Activated T-cell treated with anti-CD3 and anti-CD28 coated beads for 4 hours (primary cell): ENCODE data around the gene ZSWIM1.
"Not testable (repeated sequence)": the region's sequence is repeated elsewhere in the genome, so short reads cannot be mapped to it uniquely, and the experiment has no call there.

Experiments used
- DNase-seq: peaks from one replicate; pipeline ENCODE4 v3.0.0-alpha.2; 2020

Gene ZSWIM1

DNA sequence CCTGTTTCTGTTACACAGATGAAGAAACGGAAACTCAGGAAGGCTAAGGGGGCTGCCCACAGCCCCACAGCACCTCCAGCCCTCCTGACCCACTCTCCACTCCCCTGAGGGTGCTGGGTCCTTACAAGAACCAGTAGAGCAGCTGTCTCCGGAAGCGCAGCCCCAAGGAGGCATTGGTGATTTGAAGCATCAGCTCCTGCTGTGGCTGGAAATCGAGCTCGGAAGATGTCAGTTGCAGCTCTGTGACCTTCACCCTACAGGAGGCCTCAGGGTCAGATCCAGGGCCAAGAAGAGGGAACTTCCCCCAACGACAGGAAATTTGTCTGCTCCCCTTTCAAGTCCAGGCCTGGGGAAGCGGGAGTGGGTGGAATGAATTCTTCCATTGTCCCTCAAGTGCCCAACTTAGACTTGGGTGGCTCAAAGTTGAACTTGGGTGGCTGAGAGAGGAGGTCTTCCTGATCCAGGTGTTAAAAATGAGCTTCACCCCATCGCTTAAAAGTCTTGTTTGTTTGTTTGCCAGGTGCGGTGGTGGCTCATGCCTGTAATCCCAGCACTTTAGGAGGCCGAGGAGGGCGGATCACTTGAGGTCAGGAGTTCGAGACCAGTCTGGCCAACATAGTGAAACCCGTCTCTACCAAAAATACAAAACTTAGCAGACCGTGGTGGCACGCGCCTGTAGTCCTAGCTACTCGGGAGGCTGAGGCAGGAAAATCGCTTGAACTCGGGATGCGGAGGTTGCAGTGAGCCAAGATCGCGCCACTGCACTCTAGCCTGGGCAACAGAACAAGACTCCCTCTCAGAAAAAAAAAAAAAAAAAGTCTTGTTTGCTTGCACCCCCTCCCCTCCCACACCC, 29.0 kb downstream of the ZSWIM1 start:
- DNase-seq, result no peak

DNA sequence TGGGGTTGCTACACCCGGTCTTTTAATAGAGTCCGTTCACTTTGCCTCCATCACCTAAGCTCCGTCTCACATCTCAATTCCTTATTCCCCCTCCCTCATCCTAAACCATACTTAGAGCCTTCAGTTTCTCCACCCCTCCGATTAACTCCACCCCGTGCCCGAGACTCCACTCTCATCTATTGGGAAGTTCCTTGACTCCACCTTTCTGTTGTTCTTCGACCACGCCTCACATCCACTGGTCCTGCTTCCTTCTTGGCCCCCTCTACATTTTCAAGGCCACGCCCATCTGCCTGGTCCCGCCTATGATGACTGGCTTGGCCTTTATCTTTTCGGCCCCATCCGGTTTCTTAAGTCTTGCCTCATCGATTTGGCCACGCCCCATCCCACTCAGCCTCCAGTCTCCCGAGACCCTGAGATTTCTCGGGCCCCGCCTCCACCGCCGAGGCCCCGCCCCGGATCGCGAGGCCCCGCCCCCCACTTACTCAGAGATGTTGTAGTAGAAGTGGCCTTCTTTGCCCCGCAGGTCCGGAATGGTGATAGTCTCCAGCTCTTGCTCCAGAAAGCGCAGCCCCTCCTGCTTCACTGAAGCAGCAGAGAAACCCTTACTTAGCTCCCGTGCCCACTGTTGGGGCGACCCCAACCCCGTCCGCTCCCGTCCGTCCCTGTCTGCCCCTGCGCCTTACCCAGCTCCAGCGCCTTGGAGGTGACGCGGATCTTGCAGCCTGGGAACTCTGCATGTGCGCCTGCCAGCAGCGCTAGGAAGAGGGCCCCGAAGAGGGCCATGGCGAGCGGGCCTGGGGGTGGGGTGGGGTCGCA, 29.9 kb downstream of the ZSWIM1 start:
- peak; percentile 92 for DNase-seq

DNA sequence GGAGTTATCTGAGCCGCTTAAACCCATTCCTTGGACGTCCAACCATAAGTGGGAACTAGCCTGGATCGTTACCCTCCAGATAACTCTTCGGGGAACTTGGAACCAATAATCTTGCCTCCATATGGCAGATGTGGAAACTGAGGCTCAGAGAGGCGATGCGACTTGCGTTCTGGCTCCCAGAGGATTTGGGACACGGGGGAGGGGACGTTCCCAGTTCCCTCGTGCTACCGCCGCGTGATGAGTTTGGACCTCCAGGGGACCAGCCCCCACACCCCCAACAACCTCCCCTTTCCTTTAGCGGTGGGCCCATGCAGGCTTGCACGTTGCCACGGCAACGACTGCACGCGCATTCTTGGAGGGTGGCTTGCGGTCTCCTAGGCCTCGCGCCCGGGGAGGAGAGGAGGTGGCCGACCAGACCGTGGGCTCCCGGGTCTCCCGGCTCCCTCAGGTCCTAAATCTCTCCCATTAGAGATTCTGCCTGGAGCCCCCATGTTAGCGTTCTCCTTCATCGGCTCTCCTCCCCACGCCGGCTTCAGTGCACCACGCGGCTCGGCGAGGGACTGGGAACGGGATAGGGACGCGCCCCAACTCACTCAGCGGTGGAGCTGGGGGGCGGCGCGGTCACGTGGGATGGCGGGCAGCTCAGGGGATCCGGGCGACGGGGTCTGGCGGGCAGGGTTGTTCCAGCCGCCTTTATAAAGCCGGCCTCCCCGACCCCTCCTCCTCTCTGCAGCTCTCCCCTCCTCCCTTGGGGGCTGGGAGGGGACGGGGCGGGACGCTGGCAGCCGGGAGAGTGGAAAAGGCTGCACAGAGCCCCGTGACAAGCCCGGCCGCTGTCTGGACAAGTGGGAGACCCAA, 30.7 kb downstream of the ZSWIM1 start, which contains the start of gene PLTP:
PLTP (minus strand) TSS at position 670 of the 858 bp plus-strand sequence. CDS start 703 bp downstream, outside the sequence.
- DNase-seq, result no peak

DNA sequence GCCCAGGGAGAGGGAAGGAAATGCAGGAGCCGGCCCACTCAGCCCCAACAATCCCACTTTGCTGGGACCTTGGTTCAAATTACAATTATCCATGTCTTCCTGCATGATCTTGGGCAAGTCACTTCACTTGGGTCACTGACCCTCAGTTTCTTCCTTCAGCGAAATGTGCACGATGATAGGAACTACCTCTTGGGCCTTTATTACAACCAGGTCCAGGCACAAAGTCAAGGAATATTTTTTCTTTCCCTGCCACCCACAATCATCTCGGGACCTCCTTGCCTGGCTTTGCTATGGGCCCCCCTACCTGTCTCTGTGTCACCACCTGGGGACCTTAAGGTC, 31.3 kb downstream of the ZSWIM1 start:
- DNase-seq, result no peak

DNA sequence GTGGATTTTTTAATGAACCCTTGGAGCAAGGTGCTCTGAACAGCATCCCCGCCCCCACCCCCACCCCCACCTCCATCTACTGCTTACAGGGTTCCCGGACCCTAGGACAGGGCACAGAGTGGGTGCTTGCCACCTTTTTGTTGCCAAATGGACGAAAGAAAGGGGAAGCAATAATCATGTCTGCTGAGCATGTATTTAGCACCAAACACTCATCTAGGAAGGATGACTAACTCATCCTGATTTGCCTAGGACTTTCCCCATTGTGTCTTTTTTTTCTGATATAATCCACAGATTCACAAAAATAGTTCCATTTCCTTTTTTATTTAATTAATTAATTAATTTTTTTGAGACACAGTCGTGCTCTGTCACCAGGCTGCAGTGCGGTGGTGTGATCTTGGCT, 32.1 kb downstream of the ZSWIM1 start:
- DNase-seq, result no peak

DNA sequence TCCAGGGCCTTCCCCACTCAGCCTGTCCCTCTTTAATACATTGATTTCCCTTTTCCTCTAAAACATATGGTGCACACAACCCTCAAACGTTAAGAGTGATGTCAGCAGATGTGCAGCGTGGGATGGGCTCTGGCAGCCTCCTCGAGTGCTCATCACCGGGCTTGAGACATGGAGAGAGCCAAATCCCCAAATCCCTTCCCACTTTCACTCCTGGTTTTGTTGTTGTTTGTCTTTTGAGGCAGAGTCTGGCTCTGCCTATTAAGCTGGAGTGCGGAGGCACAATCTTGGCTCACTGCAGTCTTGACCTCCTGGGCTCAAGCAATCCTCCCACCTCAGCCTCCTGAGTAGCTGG, 36.7 kb downstream of the ZSWIM1 start:
- DNase-seq, result no peak

DNA sequence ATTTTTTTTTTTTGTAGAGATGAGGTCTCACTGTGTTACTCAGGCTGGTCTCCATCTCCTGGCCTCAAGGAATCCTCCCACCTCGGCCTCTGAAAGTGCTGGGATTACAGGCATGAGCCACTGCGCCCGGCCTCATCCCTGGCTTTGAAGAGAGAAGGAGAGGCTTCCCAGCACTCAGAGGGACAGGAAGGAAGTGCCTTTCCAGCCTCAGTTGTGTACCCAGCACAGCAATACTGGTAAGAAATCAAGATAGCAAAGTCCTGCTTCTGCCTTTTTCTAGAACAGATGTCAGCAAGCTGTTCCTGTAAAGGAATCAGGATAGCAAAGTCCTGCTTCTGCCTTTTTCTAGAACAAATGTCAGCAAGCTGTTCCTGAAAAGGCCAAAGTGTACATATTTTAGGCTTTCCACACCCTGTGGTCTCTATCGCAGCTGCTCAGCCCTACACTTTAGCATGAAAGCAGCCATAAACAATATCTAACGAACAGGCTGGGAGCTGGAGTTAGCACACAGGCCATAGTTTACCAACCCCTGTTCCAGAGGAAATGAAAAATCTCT, 37.2 kb downstream of the ZSWIM1 start:
- no peak for DNase-seq

DNA sequence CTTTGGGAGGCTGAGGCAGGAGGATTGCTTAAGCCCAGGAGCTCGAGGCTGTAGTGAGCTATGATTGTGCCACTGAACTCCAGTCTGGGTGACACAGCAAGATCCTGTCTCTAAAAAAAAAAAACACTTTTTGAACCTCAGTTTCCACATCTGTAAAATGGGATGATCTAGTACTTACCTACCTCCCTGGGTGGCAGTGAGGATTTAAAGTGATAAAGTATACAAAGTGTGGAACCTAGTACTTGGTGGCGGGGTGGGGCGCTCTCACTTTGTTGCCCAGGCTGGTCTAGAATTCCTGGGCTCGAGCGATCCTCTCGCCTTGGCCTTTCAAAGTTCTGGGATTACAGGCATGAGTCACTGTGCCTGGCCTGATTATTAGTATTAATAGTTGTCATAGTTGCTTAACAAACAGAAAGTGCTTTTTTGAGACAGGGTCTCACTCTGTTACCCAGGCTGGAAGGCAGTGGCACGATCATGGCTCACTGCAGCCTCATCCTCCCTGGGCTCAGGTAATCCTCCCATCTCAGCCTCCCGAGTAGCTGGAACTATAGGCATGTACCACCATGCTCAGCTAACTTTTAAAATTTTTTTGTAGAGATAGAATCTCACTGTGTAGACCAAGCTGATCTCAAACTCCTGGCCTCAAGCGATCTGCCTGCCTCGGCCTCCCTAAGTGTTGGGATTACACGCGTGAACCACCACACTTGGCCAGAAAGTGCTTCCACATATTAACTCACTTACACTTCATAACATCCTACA, 37.9 kb downstream of the ZSWIM1 start:
- DNase-seq, result no peak

DNA sequence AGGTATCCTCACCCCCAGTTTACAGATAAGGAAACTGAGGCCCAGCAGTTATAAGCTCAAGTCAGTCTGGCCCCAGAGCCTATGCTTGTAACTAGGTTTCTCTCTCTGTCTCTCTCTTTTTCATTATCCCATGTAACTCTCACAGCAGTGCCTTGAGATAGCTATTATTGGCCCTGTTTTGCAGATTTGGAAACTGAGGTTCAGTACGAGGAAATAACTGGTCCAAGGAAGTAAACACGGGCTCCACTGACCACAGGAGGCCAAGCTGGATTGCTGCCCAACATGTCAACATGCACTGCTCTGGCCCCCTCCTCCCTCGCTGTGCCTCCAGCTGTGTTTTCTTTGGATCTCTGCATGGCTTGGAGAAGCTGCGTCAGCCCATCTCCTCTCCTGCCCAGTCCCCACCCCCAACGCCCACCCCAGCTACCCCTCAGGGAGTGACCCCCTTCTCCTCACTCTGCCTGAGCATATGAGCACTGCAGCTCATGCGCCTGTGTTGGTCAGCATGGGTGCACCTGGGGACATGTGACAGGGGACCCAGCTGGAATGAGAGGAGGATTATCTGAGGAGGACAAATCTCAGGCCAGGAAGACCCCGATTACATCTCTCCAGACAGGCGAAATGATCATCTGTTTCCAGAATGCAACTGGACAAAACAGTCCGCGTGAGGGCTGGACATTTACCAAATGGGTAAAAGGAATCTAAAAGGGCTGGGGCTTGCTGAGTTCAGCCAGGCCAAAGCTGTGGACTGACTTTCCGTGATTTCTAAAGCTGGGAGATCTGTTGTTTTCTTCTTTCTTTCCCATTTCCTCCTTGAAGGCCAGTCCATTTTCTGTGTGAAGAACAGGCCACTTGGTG, 38.7 kb downstream of the ZSWIM1 start:
- DNase-seq, result no peak

DNA sequence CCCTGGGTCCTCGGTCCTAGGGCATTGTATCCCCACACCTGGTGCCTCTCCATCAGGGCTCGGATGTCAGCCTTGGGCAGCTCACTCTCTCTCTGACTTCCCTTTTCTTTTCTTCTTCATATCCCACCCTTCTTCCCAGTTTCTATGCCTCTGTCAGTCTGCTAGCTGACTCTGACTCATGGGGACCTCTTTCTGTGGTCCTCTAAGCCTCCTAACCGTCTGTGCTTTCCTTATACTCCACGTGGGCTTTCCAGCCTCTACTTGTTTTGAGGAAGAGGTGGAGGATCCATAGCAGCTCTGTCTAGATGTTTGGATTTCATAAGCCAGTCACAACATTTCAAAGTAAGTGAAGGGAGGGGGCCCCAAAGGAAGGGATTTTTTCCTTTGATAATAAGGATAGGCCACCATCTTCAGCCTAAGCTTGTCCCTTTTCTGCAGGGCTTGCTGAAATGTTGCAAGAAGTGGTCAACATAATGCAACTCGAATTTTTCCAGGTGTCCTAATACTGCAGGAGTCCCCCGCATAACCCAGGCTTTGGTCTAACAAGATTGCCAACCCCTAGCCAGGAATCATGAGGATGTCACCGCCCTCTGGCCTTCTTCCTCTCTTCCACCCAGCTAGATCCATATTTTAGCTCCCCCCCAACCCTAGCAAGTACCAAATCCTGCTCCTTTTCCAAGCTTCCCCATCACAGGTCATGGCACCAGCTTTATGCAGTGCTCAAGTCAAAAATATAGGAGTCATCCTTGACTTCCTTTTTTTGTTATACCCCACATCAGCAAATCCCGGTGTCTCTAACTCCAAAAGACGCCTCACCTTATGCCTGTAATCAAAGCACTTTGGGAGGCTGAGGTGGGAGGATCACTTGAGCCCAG, 39.7 kb downstream of the ZSWIM1 start:
- DNase-seq, result no peak

DNA sequence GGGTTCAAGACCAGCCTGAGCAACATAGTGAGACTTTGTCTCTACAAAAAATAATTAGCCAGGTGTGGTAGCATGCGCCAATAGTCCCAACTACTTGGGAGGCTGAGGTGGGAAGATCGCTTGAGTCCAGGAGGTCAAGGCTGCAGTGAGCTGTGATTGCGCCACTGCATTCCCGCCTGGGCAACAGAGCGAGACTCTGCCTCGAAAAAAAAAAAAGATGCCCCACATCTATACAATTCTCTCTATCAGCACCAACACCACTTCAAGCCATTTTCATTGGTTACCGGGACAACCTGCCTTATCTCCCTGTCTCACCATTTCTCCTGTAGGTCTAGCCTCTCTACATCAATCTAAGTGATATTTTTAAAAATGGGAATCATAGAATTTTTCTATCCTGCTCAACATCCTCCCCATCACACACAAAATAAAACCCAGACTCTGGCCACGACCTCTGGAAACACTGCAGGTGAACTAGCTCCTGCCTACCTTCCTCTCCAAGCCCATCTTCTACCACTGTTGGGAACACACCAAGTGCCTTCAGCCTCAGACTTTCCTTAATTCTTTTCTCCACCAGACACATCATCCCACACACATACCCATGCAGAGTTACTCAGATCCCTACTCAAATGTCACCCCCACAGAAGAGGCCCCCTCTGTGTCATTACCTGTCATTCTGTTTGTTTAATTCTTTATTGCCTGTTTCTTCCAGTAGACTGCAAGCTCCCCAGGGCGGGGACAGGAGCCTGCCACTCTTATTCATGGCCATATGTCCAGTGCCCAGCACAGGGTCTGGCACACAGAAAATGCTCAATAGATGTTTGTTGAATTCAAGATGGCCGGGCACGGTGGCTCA, 40.5 kb downstream of the ZSWIM1 start:
- no peak for DNase-seq

DNA sequence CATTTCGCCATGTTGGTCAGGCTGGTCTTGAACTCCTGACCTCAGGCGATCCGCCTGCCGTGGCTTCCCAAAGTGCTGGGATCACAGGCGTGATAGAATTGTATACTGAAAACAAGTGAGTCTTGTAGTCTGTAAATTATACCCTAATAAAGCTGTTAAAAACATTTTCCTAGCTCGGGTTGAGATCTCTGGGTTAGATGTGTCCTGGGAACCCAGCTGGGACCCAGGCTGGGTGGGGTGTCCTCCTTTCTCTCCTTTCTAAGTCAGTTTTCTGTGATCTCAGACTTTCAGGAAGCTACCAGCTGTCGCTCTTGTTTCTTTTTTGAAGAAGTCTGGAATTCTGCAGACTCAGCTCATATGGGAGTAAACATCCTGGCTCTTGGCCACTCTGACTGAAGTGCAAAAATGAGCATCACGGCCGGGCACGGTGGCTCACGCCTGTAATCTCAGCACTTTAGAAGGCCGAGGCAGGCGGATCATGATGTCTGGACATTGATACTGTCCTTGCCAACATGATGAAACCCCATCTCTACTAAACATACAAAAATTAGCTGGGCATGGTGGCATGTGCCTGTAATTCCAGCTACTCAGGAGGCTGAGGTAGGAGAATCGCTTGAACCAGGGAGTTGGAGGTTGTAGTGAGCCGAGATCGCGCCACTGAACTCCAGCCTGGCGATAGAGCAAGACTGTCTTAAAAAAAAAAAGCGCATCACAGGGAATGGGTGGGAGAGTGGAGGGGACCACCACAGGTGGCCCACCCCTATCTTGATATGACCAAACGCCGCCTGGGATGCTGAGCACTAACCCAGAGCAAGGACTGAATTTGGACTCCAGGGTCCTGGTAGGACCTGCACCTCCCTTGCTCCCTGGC, 43.6 kb downstream of the ZSWIM1 start:
- no peak for DNase-seq

DNA sequence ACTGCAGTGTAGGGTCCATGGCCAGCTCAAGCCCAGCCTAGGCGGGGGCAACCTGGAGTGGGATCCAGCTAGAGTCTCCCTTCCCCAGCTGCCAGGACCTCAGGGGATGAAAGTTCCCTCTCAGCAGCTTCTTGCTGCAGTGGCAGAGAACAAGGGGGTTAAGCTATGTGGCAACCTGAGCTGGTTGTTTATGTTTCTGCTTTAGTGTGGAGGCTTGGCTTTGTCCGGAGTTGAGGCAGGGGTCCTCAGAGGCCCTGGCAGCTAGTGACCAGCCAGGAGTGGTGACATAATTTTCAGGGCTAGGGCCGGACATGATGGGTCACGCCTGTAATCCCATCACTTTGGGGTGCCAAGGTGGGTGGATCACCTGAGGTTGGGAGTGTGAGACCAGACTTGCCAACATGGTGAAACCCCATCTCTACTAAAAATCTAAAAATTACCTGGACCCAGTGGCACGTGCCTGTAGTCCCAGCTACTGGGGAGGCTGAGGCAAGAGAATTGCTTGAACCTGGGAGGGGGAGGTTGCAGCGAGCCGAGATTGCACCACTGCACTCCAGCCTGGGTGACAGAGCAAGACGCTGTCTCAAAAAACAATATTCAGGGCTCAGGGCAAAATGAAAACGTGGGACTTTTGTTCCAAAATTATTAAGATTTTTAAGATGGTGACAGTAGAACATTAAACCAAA, 44.9 kb downstream of the ZSWIM1 start:
- DNase-seq, result no peak

DNA sequence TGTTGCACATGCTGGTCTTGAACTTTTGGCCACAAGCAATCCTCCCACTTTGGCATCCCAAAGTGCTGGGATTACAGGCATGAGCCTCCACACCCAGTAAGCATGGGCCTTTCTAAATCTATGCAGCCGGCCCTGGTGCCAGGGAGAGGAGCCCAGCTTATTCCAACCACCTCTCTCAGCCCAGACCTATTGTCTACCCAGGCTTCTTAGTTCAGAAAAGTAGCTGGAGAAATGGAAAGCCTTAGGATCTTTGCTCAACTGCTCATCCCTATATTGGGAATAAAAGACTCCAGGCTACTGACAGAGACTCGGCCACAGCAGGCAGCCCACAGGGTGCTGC, 45.7 kb downstream of the ZSWIM1 start:
- DNase-seq, result no peak

DNA sequence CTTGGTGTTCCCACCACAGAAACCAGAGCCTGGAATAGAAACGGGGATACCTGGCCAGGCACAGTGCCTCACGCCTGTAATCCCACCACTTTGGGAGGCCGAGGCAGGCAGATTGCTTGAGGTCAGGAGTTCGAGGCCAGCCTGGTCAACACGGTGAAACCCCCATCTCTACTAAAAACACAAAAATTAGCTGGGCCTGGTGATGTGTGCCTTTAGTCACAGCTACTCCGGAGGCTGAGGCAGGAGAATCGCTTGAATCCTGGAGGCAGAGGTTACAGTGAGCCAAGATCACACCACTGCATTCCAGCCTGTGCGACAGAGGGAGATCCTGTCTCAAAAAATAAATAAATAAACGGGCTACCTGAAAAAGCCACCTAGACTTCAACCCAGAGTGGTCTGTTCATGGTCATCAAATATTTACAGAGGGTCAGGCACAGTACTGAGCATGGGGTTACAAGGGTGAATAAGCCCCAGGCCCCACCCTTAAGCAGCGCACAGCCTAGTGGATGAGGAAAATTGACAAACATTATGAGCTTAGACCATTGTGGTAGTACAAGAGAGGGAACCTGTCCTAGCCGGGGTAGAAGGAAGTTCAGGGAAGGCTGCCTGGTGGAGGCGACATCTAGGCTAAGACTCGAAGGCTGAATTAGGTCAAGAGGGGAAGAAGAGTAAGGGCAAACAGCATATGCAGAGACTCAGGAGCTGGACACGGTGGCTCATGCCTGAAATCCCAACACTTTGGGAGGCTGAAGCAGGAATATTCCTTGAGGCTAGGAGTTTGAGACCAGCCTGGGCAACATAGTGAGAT, 46.2 kb downstream of the ZSWIM1 start:
- DNase-seq, result no peak

DNA sequence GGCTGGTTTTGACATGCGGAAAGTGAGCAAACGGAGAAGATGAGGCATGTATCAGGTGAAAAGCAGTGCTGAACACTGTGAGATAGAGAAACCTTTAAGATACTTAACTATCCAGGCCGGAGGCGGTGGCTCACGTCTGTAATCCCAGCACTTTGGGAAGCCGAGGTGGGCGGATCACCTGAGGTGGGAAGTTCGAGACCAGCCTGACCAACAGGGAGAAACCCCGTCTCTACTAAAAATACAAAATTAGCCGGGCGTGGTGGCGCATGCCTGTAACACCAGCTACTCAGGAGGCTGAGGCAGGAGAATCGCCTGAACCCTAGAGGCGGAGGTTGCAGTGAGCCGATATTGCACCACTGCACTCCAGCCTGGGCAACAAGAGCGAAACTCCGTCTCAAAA, 50.7 kb downstream of the ZSWIM1 start:
- DNase-seq, result not testable (repeated sequence)
